A204.1 (cell line): ENCODE measurements around the gene NEDD4.
"Not testable (repeated sequence)": the region's sequence is repeated elsewhere in the genome, so short reads cannot be mapped to it uniquely, and the experiment has no call there.

Experiments
- FAIRE-seq: peaks from 2 replicates; lab custom pipeline; 2012; peaks lifted over from hg19 to GRCh38; lab: Jason Lieb, UNC

Gene NEDD4

DNA sequence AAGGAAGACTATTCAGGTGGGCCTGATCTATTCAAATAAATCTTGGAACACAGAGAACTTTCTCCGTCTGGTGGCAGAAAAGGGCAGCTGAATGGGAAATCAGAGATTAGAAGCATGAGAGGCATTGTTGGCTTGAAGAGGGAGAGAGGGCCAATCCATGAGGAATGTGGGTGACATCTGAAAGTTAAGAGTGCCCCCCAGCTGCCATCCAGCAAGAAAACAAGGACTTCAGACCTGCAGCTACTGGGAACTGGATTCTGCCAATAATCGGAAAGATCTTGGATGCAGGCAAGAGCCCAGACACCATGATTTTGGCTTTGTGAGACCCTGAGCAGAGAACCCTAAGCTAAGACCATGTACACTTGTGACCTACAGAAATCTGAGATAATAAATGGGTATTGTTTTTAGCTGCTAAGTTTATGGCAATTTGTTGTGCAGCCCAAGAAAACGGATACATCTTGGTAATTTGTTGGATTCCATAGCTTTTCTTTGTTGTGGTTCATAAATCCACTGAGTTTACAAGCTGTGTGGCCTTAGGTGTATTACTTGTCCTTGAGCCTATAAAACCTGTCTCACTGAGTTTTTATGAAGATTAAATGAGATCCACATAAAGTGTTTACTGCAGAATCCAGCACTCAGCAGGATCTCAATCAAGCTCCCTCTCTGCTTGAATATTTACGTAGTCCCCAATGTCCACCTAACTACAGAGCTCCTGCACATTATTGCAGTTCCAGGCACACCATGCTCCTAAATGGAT is 168.4 kb downstream of the NEDD4 start:
- no peak for FAIRE-seq

DNA sequence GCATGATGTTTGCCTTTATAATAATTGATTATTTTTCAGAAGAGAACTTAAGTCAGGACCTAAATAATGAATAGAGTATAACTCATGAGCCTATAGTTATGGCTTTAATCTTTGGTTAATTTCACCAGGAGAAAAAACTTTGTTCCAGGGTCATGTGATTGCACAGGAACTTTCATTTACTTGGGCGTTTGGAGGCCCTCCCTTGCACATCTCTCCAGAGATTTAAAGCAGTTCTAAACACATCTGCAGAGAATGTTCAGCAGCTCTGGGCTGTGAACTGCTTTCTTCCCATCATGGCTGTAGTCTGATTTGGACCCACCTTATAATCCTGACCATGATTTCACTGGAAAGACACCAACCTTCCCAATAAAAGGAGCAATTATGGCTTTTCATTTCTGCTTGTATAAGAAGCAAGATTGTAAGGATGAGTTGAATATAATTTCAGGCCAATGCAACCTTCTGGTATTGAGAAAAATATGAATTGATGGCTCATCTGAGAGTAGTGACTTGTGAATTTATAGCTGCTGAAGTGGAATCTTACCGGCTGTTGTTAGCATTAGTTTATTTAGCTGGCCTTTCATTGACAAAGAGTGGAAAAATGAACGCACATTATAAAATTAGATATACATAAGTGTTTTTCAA is 169.6 kb downstream of the NEDD4 start:
- no peak for FAIRE-seq

DNA sequence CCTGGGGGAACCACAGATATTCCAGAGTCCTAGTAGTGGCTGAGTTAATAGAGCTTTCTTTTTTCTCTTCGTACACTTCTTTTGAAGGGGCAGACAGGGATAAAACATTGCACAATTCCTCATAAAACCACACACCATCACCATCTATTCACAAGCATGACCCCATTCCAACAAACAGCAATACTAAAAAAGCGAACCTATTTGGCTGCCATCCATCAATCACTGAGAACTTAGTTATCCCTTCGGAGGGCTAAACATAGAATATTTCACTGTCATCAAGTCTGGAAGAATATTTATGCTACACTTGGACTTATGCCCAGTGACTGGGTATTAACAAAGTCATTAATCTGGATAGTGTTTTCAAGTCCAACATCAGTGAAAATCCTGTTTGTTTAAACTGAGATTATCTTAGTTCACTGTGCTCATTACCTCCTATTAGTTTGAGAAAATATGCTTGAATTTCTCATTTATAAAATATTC is 170.2 kb downstream of the NEDD4 start:
- no peak for FAIRE-seq

DNA sequence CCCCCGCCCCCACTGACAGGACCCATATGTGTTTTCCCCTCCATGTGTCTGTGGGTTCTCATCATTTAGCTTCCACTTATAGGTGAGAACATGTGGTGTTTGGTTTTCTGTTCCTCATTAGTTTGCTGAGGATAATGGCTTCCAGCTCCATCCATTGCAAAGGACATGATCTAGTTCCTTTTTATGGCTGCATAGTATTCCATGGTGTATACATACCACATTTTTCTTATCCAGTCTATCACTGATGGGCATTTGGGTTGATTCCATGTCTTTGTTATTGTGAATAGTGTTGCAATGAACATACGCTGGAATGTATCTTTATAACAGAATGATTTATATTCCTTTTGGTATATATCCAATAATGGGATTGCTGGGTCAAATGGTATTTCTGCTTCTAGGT is 171.7 kb downstream of the NEDD4 start:
- not testable (repeated sequence) for FAIRE-seq

DNA sequence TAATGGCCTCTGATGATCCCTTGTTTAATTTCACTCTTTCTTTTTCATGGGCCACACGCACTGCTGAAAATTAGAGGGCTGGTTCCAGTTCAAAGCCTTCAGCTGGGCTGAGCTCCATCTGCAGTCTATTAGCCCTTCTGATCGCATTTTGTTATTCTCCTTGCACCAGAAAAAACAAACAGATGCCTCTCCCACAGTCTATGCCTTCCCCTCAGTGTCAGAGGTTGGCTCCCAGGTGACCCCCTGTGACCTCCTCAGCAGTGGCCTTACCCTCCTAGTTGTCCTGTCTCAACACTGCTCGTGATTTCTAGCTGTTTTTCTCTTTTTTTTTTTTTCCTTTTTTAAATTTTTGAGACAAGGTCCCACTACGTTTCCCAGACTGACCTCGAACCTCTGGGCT is 173.4 kb downstream of the NEDD4 start:
- FAIRE-seq: no peak

DNA sequence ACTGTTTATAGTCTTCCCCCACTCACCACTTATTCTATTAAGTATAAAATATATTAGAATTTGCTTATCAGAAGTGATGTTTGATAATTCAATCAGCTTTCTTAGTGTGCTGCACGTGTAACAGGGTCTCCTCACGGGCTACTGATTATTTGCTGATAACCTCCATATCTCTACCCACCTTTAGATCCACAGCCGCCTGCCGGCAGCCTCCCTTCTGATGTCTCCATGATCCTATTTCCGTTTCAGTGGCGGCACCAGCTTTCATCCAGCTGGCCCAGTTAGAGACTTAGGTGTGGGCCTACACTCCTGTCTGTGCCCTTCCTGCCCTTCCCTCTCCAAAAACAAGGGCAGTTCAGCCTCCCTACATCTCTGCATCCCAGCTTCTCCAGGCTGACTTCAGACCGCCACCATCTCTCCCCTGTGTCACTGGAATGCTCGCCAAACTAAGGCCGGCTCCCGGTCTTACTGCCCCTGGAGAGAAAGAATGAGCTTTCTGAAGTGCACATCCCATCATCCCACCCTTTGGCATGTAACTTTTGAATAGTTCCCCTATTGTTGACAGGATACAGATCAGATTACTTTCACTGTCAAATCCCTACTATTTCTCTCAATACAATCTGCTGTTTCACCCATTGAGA is 173.9 kb downstream of the NEDD4 start:
- no peak for FAIRE-seq

DNA sequence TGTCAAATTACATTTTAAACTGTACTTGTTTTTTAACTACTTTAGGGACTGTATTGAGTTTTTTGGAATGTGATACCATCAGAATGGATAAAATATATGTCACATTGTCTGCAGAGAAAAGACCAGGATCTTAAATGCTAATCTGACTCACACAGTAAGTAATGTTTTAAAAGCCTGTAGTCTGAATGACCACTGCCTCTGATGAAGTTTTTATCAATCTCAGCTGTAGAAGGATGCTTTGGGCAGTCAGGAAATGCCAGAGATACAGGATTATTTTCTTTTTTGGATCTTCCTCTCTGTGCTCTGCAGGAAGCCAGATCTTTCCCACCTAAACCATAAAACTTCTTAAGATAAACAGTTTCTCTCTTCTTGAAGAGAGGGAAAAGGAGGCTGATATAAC is 177.4 kb downstream of the NEDD4 start:
- no peak for FAIRE-seq

DNA sequence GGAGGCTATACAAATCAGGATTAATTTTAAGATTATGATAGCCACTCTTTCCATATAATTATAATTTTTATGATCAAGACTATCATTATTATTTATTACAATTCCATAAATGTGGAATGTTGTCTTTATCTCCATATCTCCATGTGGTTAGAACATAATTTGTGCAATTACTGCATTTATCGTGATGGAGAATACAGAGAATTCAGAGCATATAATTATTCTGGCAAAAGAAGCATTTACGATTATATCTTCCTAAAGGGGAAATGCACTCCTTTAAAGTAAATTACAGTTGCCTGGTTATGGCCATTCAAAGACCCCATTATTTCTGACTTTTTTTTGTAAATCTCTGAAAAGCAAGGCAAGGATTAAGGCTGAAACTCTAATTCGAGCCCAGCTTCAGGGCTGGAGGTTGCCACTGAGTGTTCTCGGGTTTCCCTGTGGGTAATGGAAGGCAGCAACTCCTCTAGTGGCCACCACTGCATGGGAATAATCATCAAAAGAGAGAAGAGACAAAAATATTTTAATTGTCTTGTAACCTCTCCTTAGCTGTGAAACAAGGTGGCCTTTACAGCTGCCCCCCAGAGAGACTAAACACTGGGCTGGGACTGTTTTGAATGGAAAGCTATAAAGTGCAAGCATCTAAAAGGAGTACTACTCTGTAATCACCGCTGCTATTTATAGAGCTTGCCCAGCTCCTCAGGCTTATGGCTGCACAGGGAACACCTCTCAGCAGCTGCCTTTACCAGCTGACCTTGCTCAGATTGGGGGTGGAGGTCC is 190.6 kb downstream of the NEDD4 start:
- no peak for FAIRE-seq

DNA sequence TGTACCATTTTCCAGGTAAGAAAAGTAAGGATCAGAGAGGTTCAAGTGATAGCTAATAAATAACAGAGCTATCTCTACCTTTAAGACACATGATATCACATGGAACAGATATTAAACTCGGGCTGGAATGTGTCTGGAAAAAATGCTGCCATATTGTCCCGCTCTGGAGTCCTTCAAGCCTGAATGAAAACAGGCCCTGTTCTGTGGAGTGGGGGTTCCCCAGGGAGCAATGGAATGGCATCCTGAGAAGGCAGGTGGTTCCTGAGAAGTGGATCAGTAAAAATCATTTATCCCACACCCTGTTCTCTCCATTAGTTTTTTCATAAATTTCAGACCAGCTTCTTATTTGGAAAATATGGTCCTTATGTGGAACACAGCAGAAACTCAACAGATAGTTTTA is 193.2 kb downstream of the NEDD4 start:
- FAIRE-seq: no peak

DNA sequence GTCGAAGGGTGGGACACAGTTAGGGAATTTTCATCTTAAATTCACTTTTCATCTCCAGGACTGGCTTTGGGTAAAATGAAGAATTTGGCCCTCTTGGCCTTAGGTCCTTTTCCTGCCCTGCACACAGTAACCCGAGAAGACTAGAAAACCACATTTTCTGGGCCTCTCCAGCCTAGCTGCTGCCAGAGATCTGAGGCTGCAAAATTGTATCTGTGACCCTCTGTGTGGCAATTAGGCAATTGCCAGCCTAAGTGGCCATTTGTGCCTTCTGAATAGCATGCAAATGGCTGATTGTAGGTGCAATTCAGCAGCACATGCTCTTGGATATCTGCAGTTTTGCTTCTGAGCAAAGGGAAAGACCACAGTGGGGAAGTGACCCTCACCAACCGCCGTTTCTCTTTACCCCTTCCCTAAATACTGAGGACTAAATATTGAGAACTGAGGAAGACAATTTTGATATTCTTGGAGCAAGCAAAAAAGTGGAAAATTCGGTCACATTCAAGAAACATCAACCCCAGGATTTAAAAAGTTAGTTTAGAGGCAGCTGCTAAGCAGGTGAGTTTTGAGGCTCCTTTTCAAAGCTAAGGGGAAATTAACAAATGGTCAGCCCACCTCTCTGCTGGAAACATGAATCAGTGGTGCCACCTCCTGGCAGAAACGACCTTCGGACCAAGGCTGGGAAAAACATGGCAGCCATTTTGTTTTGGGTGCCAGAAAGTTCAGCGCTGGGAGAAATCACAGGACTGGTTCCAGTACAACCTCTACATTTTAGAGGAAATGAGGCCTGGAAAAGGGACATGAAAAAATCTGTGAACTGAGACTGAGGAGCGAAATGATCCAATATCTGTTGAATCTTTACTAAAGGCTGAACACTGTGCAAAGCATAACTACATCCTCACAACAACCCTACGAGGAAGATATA is 193.9 kb downstream of the NEDD4 start:
- no peak for FAIRE-seq

DNA sequence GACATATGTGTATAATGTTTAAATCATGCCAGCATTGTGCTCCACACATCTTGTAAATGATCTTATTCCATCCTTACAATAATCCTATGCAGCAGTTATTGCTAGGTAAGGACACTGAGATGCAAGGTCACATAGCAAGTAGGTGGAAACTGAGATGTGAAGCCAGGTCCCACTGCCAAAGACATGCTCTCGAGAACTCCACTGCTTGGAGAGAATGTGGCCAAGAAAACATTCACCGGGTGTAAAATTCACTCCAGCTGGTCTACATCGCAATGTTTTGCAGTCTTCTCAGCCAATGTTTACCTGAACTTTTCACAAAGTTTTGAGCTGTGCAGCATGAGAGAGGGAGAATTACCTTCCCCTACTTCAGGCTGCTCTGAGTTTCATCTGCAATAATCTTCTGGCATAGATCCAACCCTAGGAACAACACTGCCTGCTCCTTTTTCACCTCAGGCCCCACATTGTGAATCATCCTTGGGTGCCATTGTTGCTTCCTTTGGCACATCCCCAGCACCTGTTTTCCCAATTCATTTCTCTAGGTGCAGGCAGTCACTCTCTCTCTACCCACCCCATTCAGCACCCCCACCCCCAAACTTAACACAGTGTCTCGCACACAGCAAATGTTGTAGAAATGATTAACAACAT is 197.0 kb downstream of the NEDD4 start:
- FAIRE-seq: no peak

DNA sequence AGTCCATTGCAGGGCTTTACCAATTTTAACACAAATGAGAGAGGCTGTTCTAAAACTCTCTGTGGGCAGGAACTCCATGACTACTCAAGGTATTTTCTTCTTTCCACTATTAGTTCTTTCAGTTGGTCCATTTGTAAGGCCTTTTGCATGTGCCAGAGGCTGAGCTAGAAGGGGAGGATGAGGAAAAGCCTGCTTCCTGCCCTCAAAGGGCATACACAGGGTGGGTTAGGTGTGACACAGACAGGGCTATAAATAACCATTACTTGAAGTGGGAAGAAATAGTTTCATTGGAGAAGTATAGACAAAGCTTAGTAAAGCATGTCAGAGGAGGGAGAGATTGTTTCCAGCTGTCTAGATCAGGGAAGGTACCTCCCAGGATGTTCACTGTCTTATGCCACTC is 198.4 kb downstream of the NEDD4 start:
- FAIRE-seq: no peak

DNA sequence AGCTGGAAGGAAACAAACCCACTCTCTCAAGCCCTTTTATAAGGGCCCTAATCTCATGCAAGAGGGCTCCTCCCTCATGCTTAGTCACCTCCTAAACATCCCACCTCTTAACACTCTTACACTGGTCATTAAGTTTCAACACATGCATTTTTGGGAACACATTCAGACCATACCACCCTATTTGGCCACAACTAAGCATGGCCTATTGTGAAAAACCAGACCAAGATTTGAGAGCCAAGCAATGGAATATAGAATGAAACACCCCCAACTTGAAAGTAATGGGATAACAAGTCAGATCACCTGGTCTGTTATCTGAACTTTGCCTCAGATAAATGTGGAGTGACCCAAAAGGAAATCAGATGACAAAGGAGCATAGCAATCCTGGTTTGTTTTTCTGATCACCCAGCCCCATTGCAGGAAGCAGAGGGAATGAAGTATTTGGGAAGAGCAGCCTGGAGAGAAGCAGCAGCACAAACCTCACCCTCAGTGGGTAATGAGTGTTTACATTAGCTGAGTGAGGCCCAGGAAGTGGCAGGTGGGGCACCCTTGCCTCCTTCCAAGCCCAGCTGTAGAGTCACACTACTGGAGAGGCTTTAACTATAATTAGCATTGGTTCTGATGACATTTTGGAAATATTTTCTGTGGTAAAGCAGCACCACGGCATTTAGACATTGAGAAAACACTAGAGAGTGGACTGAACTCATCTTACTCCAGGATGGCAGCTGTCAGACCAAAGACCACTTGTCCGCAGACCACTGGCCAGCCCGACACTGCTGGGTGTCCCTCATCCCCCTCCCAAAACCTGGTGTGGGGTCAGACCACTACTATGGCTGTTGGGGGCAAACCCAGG is 201.6 kb downstream of the NEDD4 start:
- FAIRE-seq: no peak

DNA sequence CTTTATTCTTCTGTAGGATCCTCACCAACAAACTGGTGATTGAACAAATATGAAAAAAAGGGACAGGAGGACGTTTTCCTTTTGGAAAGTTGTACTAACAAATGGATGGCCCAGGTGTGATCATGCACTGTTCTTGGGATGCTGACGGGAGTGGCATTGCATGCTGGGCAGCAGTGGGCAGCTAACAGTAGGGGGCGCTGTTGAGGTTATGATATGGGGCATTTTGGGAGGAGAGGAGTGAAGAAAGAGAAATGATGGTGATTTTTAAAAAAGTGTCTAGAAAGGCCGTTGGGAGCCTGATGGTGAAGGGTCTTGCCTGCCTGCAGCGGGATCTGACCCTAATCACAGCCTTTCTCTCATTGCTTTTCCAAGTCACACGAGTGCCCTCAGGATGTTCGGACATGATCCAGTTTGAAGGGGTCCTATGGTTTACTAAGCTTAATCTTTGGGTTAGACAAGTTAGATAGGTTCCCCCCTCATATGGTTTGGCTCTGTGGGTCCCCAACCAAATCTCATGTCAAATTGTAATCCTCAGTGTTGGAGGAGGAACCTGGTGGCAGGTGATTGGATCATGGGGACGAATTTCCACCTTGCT is 204.2 kb downstream of the NEDD4 start:
- no peak for FAIRE-seq

DNA sequence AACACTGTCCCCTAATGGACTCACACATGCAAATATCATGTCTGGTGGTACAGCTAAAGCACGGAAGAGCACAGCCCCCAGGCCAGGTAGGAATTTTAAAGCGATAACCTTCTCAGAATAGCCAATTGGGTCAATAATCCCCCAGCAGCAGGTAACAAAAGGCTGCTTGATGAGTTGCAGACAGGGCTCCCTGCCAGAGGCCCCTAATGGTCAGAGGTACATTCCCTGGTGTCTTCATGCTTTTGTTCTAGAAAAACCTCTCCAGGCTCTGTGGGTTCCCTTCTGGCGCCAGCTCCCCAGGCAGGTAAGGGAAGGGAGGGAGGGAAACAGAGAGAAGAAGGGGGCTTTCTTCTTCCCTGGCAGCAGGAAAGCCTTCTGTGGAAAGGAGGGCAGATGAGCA is 207.1 kb downstream of the NEDD4 start:
- FAIRE-seq: no peak

DNA sequence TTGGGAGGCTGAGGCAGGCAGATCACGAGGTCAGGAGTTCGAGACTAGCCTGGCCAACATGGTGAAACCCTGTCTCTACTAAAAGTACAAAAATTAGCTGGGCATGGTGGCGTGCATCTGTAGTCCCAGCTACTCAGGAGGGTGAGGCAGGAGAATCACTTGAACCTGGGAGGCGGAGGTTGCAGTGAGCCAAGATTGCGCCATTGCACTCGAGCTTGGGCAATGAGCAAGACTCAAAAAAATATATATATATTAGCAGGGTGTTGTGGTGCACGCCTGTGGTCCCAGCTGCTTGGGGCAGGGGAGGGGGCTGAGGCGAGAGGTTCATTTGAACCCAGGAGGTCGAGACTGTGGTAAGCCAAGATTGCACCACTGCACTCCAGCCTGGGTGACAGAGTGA is 207.8 kb downstream of the NEDD4 start:
- not testable (repeated sequence) for FAIRE-seq

DNA sequence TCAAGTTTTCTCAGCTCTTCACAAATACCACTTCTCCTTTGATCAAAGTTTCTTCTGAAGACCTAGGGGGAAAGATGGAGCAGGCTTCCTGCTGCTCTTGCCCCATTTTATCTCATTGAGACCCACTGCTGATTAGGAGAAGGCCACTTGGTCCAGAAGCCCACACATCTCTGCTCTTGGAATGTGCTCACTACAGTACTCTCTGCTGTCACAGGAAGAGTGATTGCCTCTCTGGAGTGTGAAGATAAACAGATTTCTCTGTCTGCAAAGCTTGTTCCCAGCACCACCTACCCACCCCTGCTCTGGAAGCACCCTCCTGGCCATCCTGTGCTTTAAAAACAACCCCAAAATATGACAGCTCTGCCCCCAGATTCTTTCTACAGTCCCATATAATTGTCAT is 209.1 kb downstream of the NEDD4 start:
- no peak for FAIRE-seq

DNA sequence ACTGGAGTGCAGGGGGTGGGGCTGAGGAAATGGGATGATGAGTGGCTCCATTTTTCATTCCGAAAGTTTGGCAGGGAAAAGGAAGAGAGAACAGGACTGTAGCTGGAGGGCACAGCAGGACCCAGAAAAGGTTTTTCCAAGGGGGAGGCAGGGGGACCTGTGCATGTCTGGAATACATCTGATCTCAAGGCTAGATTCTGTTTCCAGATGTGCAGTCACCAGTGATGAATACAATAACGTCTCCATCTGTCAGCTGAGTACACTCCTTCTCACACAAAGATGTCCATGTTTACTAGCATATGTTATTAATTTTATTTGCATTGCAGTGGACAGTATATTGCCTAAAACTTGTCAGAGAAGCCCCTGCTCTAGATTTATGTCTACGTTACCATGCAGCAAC is 210.5 kb downstream of the NEDD4 start:
- no peak for FAIRE-seq

DNA sequence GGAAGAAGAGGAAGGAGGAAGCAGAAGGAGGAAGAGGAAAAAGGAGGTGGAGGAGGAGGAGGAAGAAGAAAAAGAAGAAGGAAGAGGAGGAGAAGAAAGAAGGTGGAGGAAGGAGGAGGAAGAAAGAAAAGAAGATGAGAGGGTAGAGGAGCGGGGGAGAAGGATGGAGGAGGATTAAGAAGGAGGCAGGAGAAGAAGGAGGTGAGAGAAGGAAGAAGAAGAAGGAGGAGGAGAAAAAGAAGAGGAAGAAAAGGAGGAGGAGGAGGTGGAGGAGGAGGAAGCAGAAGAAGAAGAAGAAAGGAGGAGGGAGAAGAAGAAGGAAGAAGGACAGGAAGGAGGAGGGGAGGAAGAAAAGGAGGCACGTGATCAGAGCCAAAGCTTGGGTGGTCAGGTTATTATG is 213.1 kb downstream of the NEDD4 start:
- FAIRE-seq: no peak

DNA sequence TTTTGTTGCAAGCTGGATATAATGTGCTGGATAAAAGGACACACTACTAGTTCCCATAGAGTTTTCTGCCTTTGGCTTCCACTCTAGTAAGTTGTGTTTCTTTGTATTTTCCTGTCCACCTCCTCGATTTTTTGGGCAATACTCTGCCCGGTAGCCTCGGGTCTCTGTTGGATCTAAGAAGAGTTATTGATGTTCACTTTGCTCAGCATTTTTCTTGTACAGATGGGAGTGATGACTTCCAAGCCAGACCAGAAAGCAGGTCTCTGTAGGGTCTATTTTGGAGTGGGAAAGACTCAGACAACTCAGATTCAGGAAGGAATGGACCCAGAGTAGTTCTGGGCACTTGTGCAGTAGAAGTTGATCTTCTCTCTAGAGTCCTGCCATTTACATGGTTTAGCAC is 214.5 kb downstream of the NEDD4 start:
- no peak for FAIRE-seq
